H54 (cell line): Measurements from ENCODE around the gene LRRC61.
"Not testable (repeated sequence)": the region's sequence is repeated elsewhere in the genome, so short reads cannot be mapped to it uniquely, and the experiment has no call there.

Experiments
- DNase-seq: peaks from one replicate; pipeline ENCODE4 v3.0.0; 2011; ENCODE audit warnings: low spot score, mixed read lengths; ENCODE audit not compliant: insufficient read length
- FAIRE-seq: peaks from 3 replicates; lab custom pipeline; 2011; peaks lifted over from hg19 to GRCh38; lab: Jason Lieb, UNC
- POLR2A ChIP-seq: IDR thresholded peaks from 2 replicates; pipeline ENCODE4 v1.6.1; 2011; ENCODE audit warnings: low read depth, mild to moderate bottlenecking, low read length

The LRRC61 gene

DNA sequence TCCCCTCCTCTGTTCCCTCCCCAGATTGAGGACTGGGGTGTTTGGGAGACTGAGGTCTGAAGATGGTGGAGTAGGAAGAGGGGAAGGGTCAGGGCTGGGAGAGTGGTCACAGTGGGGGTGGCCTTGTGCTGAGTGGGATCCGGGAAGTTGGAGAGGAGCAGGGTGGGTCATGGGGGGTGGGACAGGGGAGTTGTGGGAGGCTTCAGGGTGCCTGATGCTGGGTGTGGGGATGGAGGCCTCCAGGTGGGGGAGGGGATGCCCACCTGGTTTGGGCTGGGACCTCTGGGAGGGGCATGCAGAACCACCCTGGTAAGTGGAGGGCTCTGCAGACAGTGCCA lies 58.6 kb downstream of the LRRC61 start:
- no peak for TF ChIP-seq POLR2A
- FAIRE-seq (no peak), DNase-seq (no peak)

GRCh38 chr7:150382123-150382843 lies 59.1 kb downstream of the LRRC61 start:
- no peak for TF ChIP-seq POLR2A
- FAIRE-seq (no peak), DNase-seq (no peak)

- DNase-seq (no peak), FAIRE-seq (no peak)
Observed at GRCh38 chr7:150382844-150383225, 59.7 kb downstream of the LRRC61 start.

DNA sequence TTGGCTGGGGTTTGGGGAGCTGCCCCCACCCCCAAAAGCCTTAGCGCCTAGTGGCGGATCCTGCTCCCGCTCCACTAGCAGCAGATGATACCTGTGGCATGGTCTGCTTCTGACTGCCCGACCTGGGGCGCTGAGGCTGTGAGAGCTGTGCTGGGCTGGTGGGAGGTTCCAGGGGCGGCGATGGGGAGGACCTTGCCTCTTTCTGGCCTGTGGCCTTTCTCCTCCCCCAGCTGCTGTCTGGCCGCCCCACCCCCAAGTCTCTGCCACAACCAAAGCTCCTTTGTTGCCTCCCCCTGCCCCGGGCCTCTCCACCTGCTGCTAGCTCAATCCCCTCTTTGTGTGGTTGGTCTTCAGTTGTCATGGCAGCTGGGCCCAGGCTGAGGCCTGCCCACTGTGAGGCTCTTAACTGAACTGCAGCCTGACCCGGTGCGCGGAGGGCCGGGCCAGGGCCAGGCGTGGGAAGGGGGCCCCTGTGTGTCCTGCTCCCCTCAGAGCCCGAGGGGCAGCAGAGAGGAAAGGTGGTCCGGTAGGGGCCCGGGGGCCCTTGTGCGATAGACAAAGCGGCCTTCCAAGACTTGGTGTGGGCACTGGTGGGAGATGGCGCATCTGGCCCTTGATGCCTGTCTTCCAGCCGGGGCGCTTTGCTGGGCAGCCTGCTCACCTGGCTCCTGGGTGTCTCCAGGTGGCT lies 60.7 kb downstream of the LRRC61 start:
- DNase-seq (no peak), FAIRE-seq (no peak)
- TF ChIP-seq POLR2A = no peak

More at GRCh38 chr7:150382844-150383225, 59.7 kb downstream of the LRRC61 start:
- TF ChIP-seq POLR2A = no peak

- no peak for DNase-seq
- FAIRE-seq = no peak
- no peak for TF ChIP-seq POLR2A
Observed at GRCh38 chr7:150384406-150385301, 61.5 kb downstream of the LRRC61 start.

- FAIRE-seq = no peak
- TF ChIP-seq POLR2A = no peak
- no peak for DNase-seq
Observed at GRCh38 chr7:150385302-150385723, 62.2 kb downstream of the LRRC61 start.

GRCh38 chr7:150385884-150386283 lies 62.7 kb downstream of the LRRC61 start:
- DNase-seq, FAIRE-seq: not testable (repeated sequence)
